HUDEP-2 (cell line): ENCODE measurements around the gene BRME1.

ENCODE experiments used
- DNase-seq, 76 experiments: peaks; one replicate each; lab custom pipeline; 2025; ENCODE audit not compliant: unreplicated experiment in 76 of 76; lab: John Stamatoyannopoulos, UW

BRME1 gene

GRCh38 chr19:13905634-13906520 is at the start of gene BRME1, which contains the start of gene CC2D1A:
TSS of gene BRME1 (minus strand) at chr19:13906117. CDS start at chr19:13904892, 1,225 bp downstream.
TSS of gene CC2D1A (plus strand) at chr19:13906201. CDS start at chr19:13906442, 241 bp downstream.
- DNase-seq: peak in 74 of 76 experiments; percentile 76 to 99 (median 96)

GRCh38 chr19:13954185-13954584 is 48.3 kb upstream of the BRME1 start:
- no peak for DNase-seq

- peak in 70 of 76 experiments; percentile 36 to 86 (median 68) for DNase-seq
Observed at GRCh38 chr19:13952931-13953531, 47.1 kb upstream of the BRME1 start.

GRCh38 chr19:13952154-13952930 is 46.4 kb upstream of the BRME1 start, which contains the start of gene DCAF15:
TSS of gene DCAF15 (plus strand) at chr19:13952509. CDS start at chr19:13952513, 4 bp downstream.
- DNase-seq: peak; percentile 79 to 100 (median 100)

- DNase-seq: no peak
Observed at GRCh38 chr19:13951799-13952153, 45.9 kb upstream of the BRME1 start.

GRCh38 chr19:13951043-13951442 is 45.1 kb upstream of the BRME1 start:
- DNase-seq: no peak

- DNase-seq: no peak
Observed at GRCh38 chr19:13946414-13946813, 40.5 kb upstream of the BRME1 start.

- DNase-seq: peak in 1 of 76 experiments; percentile 11
Observed at GRCh38 chr19:13942023-13942684, 36.2 kb upstream of the BRME1 start.

GRCh38 chr19:13938301-13939064 is 32.6 kb upstream of the BRME1 start, which contains the start of gene PODNL1:
TSS of gene PODNL1 (minus strand) at chr19:13938417. CDS start at chr19:13938181, 236 bp downstream.
- DNase-seq: no peak

- DNase-seq: no peak
Observed at GRCh38 chr19:13937479-13938300, 31.8 kb upstream of the BRME1 start.

GRCh38 chr19:13935765-13936510 is 30.0 kb upstream of the BRME1 start:
- no peak for DNase-seq

GRCh38 chr19:13934785-13935109 is 28.8 kb upstream of the BRME1 start:
- DNase-seq: no peak

- no peak for DNase-seq
Observed at GRCh38 chr19:13932911-13933393, 27.0 kb upstream of the BRME1 start.

- DNase-seq: no peak
Observed at GRCh38 chr19:13932149-13932637, 26.3 kb upstream of the BRME1 start.

- no peak for DNase-seq
Observed at GRCh38 chr19:13931391-13932148, 25.7 kb upstream of the BRME1 start.

- DNase-seq: no peak
Observed at GRCh38 chr19:13930402-13930801, 24.5 kb upstream of the BRME1 start.

- no peak for DNase-seq
Observed at GRCh38 chr19:13929956-13930355, 24.0 kb upstream of the BRME1 start.
